ENCODE data around the gene FXYD1. TPM values are rescaled to one million over a fixed set of nuclear protein-coding genes. Genes with fewer than 3 reads are reported as not detected.

The FXYD1 gene
- total RNA-seq, result 0.58 and 1.4 TPM in 2 replicates

GRCh38 chr19:35138305-35138892 is at the start of gene FXYD1:
Gene FXYD1 (plus strand): TSS chr19:35138824. CDS start chr19:35140080, 1,256 bp downstream.

DNA sequence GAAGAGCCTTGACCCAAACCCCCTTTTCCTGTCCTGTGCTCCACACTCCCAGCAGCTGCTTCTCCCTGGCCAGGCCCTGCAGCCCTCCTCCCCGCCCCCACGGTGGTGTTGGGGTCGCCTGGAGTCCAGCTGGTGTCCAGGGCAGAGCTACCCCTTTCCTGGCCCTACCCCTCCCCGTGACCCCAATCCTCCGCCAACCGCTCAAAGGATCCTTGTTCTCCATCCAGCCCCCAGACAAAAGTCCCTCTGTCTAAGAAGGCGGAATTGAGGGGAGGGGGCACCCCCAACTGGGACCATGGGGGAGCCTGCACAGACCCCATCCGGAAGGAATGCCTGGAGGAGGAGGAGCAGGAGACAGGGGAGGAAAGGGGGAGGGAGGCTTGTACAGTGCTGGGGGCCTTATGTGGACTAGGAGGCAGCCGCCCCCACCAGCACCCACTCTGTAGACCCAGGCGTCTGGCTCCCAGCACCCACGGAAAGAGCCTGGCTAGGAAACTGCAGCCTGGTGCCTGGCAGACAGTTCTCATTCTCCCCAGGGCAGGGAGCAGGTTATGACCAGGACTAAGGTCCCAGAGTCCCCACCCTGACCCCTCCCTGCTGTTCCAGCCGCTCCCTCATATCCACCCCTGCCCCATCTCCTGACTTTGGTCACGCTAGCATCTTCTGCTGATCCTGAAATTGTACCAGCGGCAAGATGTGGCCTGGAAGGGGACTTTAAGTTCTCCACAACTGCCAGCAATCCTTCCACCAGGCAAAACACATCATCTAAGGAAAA is 23.3 kb upstream of the FXYD1 start, which contains the start of gene FXYD3:
Gene FXYD3 (plus strand): TSS at position 647 of the 775 bp plus-strand sequence. CDS start 3,554 bp downstream, outside the sequence.

GRCh38 chr19:35134601-35135242 is 3.9 kb upstream of the FXYD1 start, which contains the start of gene LGI4:
Gene LGI4 (minus strand): TSS chr19:35135059. CDS start chr19:35134680, 379 bp downstream.

DNA sequence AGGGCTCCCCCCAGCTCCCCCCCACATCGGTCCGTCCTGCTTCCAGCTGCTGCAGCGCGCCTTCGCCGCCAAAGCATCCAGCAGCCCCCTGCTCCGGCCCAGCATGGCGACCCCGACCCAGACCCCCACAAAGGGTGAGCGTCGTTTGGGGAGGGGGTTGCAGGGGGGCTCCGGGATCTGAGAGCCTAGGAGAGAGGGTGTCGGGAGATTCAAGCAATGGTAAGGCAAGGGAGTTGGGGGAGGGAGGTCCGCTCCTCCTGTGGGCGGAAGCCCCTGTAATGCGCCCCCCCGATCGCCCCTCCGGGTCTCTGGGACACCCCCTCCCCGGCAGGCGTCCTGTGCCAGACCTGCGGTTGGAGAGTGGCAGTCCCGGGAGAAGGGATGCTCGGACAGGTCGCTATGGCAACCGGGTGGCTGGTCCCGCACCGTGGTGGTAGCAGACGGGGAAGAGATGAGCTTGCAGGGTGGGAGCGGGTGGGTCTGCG is 4.6 kb downstream of the FXYD1 start, which contains the start of gene FXYD7:
Gene FXYD7 (plus strand): TSS at position 25 of the 485 bp plus-strand sequence. CDS start 79 bp downstream, at position 104.

GRCh38 chr19:35154525-35155406 is 16.1 kb downstream of the FXYD1 start, which contains the start of gene FXYD5:
Gene FXYD5 (plus strand): TSS chr19:35154735. CDS start chr19:35155551, 816 bp downstream.

Other genes with a start within 250 kb of the FXYD1 start
- gene ZNF30, start 211.9 kb upstream of the FXYD1 start, total RNA-seq, result 2.7 and 3.1 TPM in 2 replicates
- gene ZNF792, start 174.6 kb upstream of the FXYD1 start, total RNA-seq, result 4.8 and 5.6 TPM in 2 replicates
- gene GRAMD1A, start 138.5 kb upstream of the FXYD1 start, total RNA-seq, result 14.2 and 23.1 TPM in 2 replicates
- 1.3 and 2.3 TPM in 2 replicates for gene SCN1B, start 108.4 kb upstream of the FXYD1 start, total RNA-seq
- under 0.01 TPM in 1 of 2 replicates, not detected in the other for gene HPN, start 97.1 kb upstream of the FXYD1 start, total RNA-seq
- gene FXYD3, start 23.0 kb upstream of the FXYD1 start, total RNA-seq, result 0.38 TPM in 1 of 2 replicates, not detected in the other
- under 0.01 and 3.7 TPM in 2 replicates for gene LGI4, start 3.8 kb upstream of the FXYD1 start, total RNA-seq
- not detected in 2 replicates for gene FXYD7, start 4.4 kb downstream of the FXYD1 start, total RNA-seq
- gene FXYD5, start 15.9 kb downstream of the FXYD1 start, total RNA-seq, result 11.8 and 16.3 TPM in 2 replicates
- gene FAM187B, start 89.9 kb downstream of the FXYD1 start, total RNA-seq, result not detected in 2 replicates
- 0.28 and 1.7 TPM in 2 replicates for gene LSR, start 110.2 kb downstream of the FXYD1 start, total RNA-seq
- 33.5 and 49.1 TPM in 2 replicates for gene USF2, start 130.1 kb downstream of the FXYD1 start, total RNA-seq
- gene HAMP, start 143.7 kb downstream of the FXYD1 start, total RNA-seq, result 0.19 TPM in 1 of 2 replicates, not detected in the other
- 0.96 TPM in 1 of 2 replicates, not detected in the other for gene MAG, start 153.3 kb downstream of the FXYD1 start, total RNA-seq
- 0.96 and 1.7 TPM in 2 replicates for gene CD22, start 190.4 kb downstream of the FXYD1 start, total RNA-seq
- gene FFAR1, start 209.1 kb downstream of the FXYD1 start, total RNA-seq, result not detected in 2 replicates
- not detected in 2 replicates for gene FFAR3, start 219.6 kb downstream of the FXYD1 start, total RNA-seq
- not detected in 2 replicates for gene GPR42, start 232.2 kb downstream of the FXYD1 start, total RNA-seq

All from regular cardiac myocyte (primary cell).